B cell (primary cell): Measurements from ENCODE around the gene TMEM87B. TPM values are rescaled to one million over a fixed set of nuclear protein-coding genes. Genes with fewer than 3 reads are reported as not detected.

Experiments used
- ATAC-seq: fragments of 200-7000 bp; cut with Tn5 transposase; one replicate; pipeline ENCODE4 v1.10.0; 2021; ENCODE audit warnings: low read depth, mild to moderate bottlenecking, moderate number of reproducible peaks, moderate library complexity
- CTCF ChIA-PET: fragments of 350-600 bp; sonication (Branson Sonifier 250); formaldehyde crosslinking; loops from one replicate; lab custom pipeline; 2021; ENCODE audit warnings: antibody characterized with exemption, inconsistent platforms; lab: Charles Lee
- POLR2A ChIA-PET: fragments of 350-600 bp; sonication (Branson Sonifier 250); formaldehyde crosslinking; loops from one replicate; lab custom pipeline; 2021; ENCODE audit warnings: antibody characterized with exemption; lab: Charles Lee
- DNase-seq: peaks from one replicate; pipeline ENCODE4 v3.0.0; 2013
- H2AFZ ChIP-seq: 2 replicates; pipeline ENCODE4 v1.6.1; 2012; ENCODE audit warnings: mild to moderate bottlenecking, low read depth, low read length; ENCODE audit not compliant: insufficient read depth, poor library complexity, severe bottlenecking
- H3K27ac ChIP-seq, 2 donors: 1 replicate in 1 of 2; 2 replicates in 1 of 2; pipeline ENCODE4 v1.5.1; 2012 to 2013; ENCODE audit warnings: low read length in 2 of 2, mild to moderate bottlenecking in 2 of 2, moderate library complexity in 1 of 2
- H3K27me3 ChIP-seq, 4 experiments: fragments of 200-600 bp in 1 of 4; sonication (generic) in 1 of 4; replicated peaks in 1 of 4; 1 replicate in 2 of 4; 2 replicates in 2 of 4; pipeline versions ENCODE4 v1.6.1 to v1.7.0; 2013 to 2016; ENCODE audit warnings: low read length in 3 of 4, mild to moderate bottlenecking in 2 of 4, mixed read lengths in 1 of 4, moderate library complexity in 1 of 4; ENCODE audit not compliant: insufficient read depth in 4 of 4, control insufficient read depth in 3 of 4; ENCODE audit errors: control extremely low read depth in 1 of 4
- H3K36me3 ChIP-seq, 2 experiments: replicated peaks in 1 of 2; 1 replicate in 1 of 2; 2 replicates in 1 of 2; pipeline versions ENCODE4 v1.6.1 to v1.7.1; 2013; ENCODE audit warnings: low read length in 1 of 2; ENCODE audit not compliant: insufficient read depth in 2 of 2, control insufficient read depth in 1 of 2; ENCODE audit errors: control extremely low read depth in 1 of 2, extremely low read depth in 1 of 2
- H3K4me1 ChIP-seq, 2 donors: fragments of 200-600 bp in 1 of 2; sonication (generic) in 1 of 2; 1 replicate in 1 of 2; 2 replicates in 1 of 2; pipeline versions ENCODE4 v1.5.1 to v1.6.1; 2013 to 2017; ENCODE audit warnings: low read length in 2 of 2; ENCODE audit not compliant: control insufficient read depth in 2 of 2, insufficient read depth in 2 of 2
- H3K4me2 ChIP-seq: replicated peaks from 2 replicates; pipeline ENCODE3; 2012; ENCODE audit warnings: mild to moderate bottlenecking, low read depth, low read length; ENCODE audit not compliant: poor library complexity, severe bottlenecking
- H3K4me3 ChIP-seq, 5 experiments: fragments of 200-600 bp in 1 of 5; sonication (generic) in 1 of 5; 1 replicate in 3 of 5; 2 replicates in 2 of 5; pipeline versions ENCODE4 v1.5.1 to v1.7.0; 2011 to 2016; ENCODE audit warnings: low read length in 4 of 5, mild to moderate bottlenecking in 4 of 5, low read depth in 2 of 5, control low read depth in 1 of 5, moderate library complexity in 1 of 5; ENCODE audit not compliant: insufficient read depth in 1 of 5; ENCODE audit errors: control extremely low read depth in 1 of 5, extremely low read depth in 1 of 5
- H3K79me2 ChIP-seq: fragments of 200-600 bp; sonication (generic); one replicate; pipeline ENCODE4 v1.6.0; 2016; ENCODE audit warnings: low read length; ENCODE audit not compliant: control insufficient read depth, insufficient read depth
- H3K9ac ChIP-seq: fragments of 200-600 bp; sonication (generic); 2 replicates; pipeline ENCODE4 v1.6.1; 2017; ENCODE audit warnings: mild to moderate bottlenecking, low read length, moderate library complexity
- H3K9me3 ChIP-seq, 3 donors: one replicate each; pipeline versions ENCODE4 v1.6.1 to v1.7.1; 2013; ENCODE audit warnings: low read length in 2 of 3; ENCODE audit not compliant: control insufficient read depth in 2 of 3, insufficient read depth in 1 of 3; ENCODE audit errors: control extremely low read depth in 1 of 3
- H4K20me1 ChIP-seq: 2 replicates; pipeline ENCODE4 v1.6.0; 2012; ENCODE audit warnings: mild to moderate bottlenecking, low read length; ENCODE audit not compliant: insufficient read depth, control insufficient read depth, poor library complexity, severe bottlenecking
- H3K27ac Mint-ChIP-seq: one replicate; pipeline ENCODE4 v1.8.0; 2021; ENCODE audit warnings: mixed read lengths
- H3K27me3 Mint-ChIP-seq: one replicate; pipeline ENCODE4 v1.8.0; 2021; ENCODE audit warnings: mixed read lengths
- H3K4me1 Mint-ChIP-seq: one replicate; pipeline ENCODE4 v1.8.0; 2021; ENCODE audit warnings: mixed read lengths
- H3K4me3 Mint-ChIP-seq: one replicate; pipeline ENCODE4 v1.8.0; 2021; ENCODE audit warnings: mixed read lengths
- H3K9me3 Mint-ChIP-seq: one replicate; pipeline ENCODE4 v1.8.0; 2022; ENCODE audit warnings: mixed read lengths; ENCODE audit not compliant: insufficient read depth
- EZH2 ChIP-seq: IDR thresholded peaks from 2 replicates; pipeline ENCODE4 v1.6.1; 2012; ENCODE audit warnings: borderline replicate concordance, low read depth, mild to moderate bottlenecking, moderate library complexity, low read length; ENCODE audit not compliant: insufficient read depth, poor library complexity, severe bottlenecking
- WGBS: methylation state at CpG from one replicate; pipeline ENCODE4 v1.1.5; 2013; ENCODE audit warnings: missing lambda C conversion rate; ENCODE audit not compliant: insufficient coverage; 5-methylcytosine and 5-hydroxymethylcytosine counted together
- intact Hi-C: fragments of 100-400 bp; cut with micrococcal nuclease; formaldehyde crosslinking; loops from one replicate; pipeline ENCODE4 v1.10.0; 2022
- polyA plus RNA-seq: library from polyadenylated mRNA; depleted of rRNA; stranded (reverse); fragments of >200 nt; gene quantifications from 2 replicates; pipeline ENCODE4 v1.2.3, GENCODE V29; 2012
- total RNA-seq, 2 donors: library from RNA; stranded (reverse); fragments of 120-200 nt in 1 of 2; gene quantifications; 1 replicate in 1 of 2; 2 replicates in 1 of 2; pipeline versions ENCODE4 v1.2.3 to v1.2.4, GENCODE V29; 2013 to 2022
- TF ChIP-seq, protein P1 (sequence below): fragments of 200-600 bp; IDR thresholded peaks from one replicate; pipeline ENCODE4 v1.8.0; 2022; ENCODE audit warnings: antibody characterized with exemption, mild to moderate bottlenecking

The TMEM87B gene
- total and polyA plus RNA-seq, 2 donors (not counting 1 experiment from before 2014, with no cell fraction given), result 9.4 to 21.0 TPM

DNA sequence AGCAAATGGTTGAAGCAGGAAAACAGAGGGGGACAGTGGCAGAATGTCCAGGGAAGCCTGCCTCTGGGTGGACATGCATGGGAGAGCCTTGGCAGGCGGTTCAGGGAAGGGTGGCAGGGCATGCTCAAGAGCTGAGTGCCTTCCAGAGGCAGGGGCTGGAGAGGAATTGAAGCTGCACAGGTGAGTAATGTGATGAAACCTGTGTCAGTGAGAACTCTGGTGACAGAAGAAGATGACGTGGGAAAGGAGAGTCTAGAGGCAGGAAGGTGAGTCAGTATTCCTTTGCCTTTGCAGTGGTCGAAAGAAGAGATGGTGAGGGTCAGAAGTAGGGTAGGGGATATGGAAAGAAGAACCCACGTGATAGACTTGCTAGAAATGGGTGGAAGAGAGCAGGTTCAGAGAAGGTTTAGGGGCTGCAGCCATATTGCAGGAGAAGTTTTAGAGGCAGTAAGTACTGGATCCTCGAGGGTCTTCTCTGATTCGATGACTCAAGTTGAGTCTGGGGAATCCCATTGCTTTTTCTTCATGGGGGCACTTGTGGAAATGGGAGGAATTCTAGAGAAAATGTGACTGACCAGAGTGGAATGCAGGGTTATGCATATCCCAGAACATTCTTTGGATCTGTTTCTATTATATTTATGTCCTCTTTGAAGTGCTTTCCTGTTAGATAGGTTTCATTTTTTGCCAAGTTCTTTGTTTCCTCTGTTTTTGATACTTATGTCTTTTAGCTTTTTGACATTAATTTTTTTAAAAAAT lies 37.4 kb downstream of the TMEM87B start:
- Histone ChIP-seq H4K20me1 (no peaks in the 10 kb centered on the region), H2AFZ (no peak overlapping the region), H3K4me1 (peaks cover 12 to 16% of the 10 kb centered on the region in 2 donors), H3K27me3 (no peaks in the 10 kb centered on the region), H3K36me3 (peaks cover 2 to 60% of the 10 kb centered on the region in 2 experiments), H3K79me2 (peaks cover 3% of the 10 kb centered on the region), H3K4me2 (no peak overlapping the region), H3K27ac (no peak overlapping the region), H3K4me3 (no peak overlapping the region), H3K9ac (no peak overlapping the region), H3K9me3 (no peaks in the 10 kb centered on the region)
- ChIA-PET POLR2A (no interaction called here), CTCF (no interaction called here)
- no peak for ATAC-seq
- H3K4me3 Mint-ChIP-seq, result no peak overlapping the region
- 99% methylated on average over 5 of the region's 6 CpGs for WGBS
- no peaks in the 10 kb centered on the region for H3K27me3 Mint-ChIP-seq
- intact Hi-C loops, result no loop called here
- H3K9me3 Mint-ChIP-seq, result no peaks in the 10 kb centered on the region
- no peak for TF ChIP-seq EZH2
- TF ChIP-seq, protein P1, sequence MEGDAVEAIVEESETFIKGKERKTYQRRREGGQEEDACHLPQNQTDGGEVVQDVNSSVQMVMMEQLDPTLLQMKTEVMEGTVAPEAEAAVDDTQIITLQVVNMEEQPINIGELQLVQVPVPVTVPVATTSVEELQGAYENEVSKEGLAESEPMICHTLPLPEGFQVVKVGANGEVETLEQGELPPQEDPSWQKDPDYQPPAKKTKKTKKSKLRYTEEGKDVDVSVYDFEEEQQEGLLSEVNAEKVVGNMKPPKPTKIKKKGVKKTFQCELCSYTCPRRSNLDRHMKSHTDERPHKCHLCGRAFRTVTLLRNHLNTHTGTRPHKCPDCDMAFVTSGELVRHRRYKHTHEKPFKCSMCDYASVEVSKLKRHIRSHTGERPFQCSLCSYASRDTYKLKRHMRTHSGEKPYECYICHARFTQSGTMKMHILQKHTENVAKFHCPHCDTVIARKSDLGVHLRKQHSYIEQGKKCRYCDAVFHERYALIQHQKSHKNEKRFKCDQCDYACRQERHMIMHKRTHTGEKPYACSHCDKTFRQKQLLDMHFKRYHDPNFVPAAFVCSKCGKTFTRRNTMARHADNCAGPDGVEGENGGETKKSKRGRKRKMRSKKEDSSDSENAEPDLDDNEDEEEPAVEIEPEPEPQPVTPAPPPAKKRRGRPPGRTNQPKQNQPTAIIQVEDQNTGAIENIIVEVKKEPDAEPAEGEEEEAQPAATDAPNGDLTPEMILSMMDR, result no peak
- peaks cover 17% of the 10 kb centered on the region for H3K4me1 Mint-ChIP-seq
- no peak overlapping the region for H3K27ac Mint-ChIP-seq
- no peak for DNase-seq

DNA sequence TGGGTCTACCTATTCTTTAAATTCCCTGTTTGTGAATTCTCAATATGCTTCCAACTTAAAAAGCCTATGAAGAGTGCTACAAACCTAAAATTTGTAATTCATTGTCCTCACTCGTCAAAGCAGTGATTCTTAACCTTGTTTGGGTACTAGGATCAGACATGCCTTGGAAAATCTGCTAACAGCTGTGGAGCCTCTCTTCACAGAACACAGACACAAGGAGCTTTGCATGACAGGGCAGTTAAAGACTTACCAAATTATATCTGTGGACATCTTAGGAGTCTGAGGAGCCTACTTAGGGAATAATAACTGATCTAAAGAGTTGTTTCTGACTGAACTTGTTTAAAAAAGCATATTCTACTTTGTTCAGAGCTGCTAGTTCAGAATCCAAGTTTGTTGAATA lies 38.1 kb downstream of the TMEM87B start:
- Mint-ChIP-seq H3K4me3 (no peak overlapping the region), H3K4me1 (peaks cover 10% of the 10 kb centered on the region)
- no CpG with 5 or more reads among the region's 1 CpG for WGBS

More for the DNA sequence above, 38.1 kb downstream of the TMEM87B start:
- DNase-seq (no peak), ATAC-seq (no peak)
- Histone ChIP-seq H3K27ac (peak overlapping the region in 1 of 2 donors; percentile 25), H3K4me2 (no peak overlapping the region), H3K4me1 (peaks cover 5 to 8% of the 10 kb centered on the region in 2 donors), H3K4me3 (no peak overlapping the region), H3K79me2 (peaks cover 3% of the 10 kb centered on the region), H3K9ac (no peak overlapping the region), H2AFZ (no peak overlapping the region), H3K9me3 (no peaks in the 10 kb centered on the region), H3K27me3 (no peaks in the 10 kb centered on the region), H3K36me3 (peaks cover 2 to 58% of the 10 kb centered on the region in 2 experiments), H4K20me1 (no peaks in the 10 kb centered on the region)
- Mint-ChIP-seq H3K9me3 (no peaks in the 10 kb centered on the region), H3K27me3 (no peaks in the 10 kb centered on the region), H3K27ac (no peak overlapping the region)
- CTCF ChIA-PET, result no interaction called here
- intact Hi-C loops, result no loop called here
- POLR2A ChIA-PET, result no interaction called here
- TF ChIP-seq, protein P1, result no peak
- no peak for TF ChIP-seq EZH2
